ENCODE results near the gene FHIT.

The FHIT gene

DNA sequence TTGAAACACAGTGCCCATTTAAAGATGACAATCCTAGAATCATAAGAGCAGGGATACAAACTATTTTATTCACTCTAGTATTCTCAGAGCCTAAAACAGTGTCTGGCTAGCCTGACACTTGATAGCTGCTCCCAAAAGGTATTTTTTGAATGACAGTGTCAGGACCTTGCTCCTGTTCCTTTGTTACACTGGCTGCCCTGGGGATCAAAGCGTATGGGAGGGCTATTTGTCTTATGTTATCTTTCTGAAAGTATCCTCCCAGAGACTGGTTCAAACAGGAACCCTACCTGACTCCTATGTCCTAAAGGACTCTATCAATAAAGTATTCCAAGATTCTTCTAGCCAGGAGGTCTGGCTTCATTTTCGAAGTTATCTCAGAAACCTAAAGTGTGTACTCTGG, 621.4 kb downstream of the FHIT start:
- H3K27me3 ChIP-seq (ENCODE audit: control insufficient read depth in 1 of 2, insufficient read depth in 2 of 2, low read length in 2 of 2), result no peaks in the 10 kb centered on the region
- no peaks in the 10 kb centered on the region for H3K9me3 ChIP-seq (ENCODE audit: control insufficient read depth in 1 of 2, low read length in 2 of 2)
- H3K9ac ChIP-seq (ENCODE audit: low read depth in 1 of 2, low read length in 2 of 2), result no peak overlapping the region
- no peak overlapping the region for H3K4me3 ChIP-seq (ENCODE audit: low read depth in 1 of 2, low read length in 2 of 2)
- H3K27ac ChIP-seq (ENCODE audit: low read depth, low read length), result no peak overlapping the region
- no peaks in the 10 kb centered on the region for H3K4me1 ChIP-seq (ENCODE audit: control insufficient read depth in 1 of 2, insufficient read depth in 2 of 2, low read length in 2 of 2)
- H3K36me3 ChIP-seq (ENCODE audit: control insufficient read depth in 1 of 2, insufficient read depth in 2 of 2, low read length in 2 of 2), result no peaks in the 10 kb centered on the region

DNA sequence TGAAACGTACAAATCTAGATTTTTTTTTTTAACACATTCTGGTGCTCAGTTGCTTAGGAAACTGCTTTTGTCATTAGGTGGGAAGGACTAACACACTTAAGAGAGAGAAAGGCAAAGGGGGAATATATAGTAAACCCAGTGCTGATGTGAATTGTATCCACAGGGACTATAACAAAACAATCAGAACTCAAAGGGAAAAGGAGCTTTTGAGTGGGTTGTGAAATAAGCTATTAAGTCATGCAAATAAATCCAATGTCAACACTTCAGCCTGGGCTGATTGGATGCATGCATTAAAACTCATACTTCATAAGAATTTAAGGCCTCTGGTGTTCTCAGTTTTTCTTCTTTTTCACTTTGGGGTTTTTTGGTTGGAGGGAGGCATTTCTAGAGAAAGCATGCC, 628.9 kb downstream of the FHIT start:
- H3K27me3 ChIP-seq (ENCODE audit: control insufficient read depth in 1 of 2, insufficient read depth in 2 of 2, low read length in 2 of 2), result no peaks in the 10 kb centered on the region
- no peak overlapping the region for H3K27ac ChIP-seq (ENCODE audit: low read depth, low read length)
- H3K36me3 ChIP-seq (ENCODE audit: control insufficient read depth in 1 of 2, insufficient read depth in 2 of 2, low read length in 2 of 2), result no peaks in the 10 kb centered on the region
- H3K9me3 ChIP-seq (ENCODE audit: control insufficient read depth in 1 of 2, low read length in 2 of 2), result no peaks in the 10 kb centered on the region
- H3K4me3 ChIP-seq (ENCODE audit: low read depth in 1 of 2, low read length in 2 of 2), result no peak overlapping the region
- no peaks in the 10 kb centered on the region for H3K4me1 ChIP-seq (ENCODE audit: control insufficient read depth in 1 of 2, insufficient read depth in 2 of 2, low read length in 2 of 2)
- H3K9ac ChIP-seq (ENCODE audit: low read depth in 1 of 2, low read length in 2 of 2), result no peak overlapping the region

DNA sequence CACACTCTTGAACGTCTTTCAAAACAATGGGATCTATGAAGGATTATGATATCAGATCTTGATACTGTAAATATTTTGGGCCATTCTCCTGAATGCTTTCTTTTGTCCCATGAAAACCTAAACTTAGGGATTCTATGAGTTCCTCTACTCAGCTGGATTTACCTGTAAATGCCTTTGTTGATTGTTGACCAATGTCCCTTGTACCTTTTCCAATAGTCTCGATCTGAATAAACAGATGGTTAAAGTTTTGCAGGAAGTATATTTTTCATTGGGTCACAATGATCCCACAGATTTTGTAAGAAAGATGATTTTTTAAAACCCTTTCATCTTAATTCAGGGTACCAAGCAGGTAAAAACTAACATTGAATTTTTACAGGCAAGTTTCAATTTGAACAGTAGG, 634.1 kb downstream of the FHIT start:
- H3K27ac ChIP-seq (ENCODE audit: low read depth, low read length), result no peak overlapping the region
- H3K9ac ChIP-seq (ENCODE audit: low read depth in 1 of 2, low read length in 2 of 2), result no peak overlapping the region

DNA sequence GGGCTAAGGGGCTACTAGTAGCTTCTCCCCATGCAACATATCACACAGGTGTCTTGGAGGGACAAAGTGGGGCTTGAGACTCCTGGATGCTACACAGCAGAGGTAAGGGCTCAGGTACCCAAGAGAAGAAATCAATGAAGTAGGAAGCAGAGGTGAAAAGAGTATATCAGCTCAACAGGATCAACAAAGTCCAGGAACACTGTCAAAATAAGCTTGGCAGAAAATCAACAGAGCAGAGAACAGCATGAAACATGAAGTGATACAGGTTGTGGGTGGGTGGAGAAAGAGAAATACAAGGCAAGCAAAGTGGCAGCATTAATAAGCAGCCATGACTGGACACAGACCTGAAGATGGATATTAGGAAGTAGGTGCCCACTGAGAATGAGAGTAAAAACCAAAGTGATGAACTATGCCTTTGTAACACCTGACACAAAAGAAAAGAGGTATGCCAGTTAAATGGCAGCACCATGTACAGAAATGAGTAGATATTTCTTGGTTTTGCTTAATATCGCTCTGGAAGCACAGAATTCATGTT, 637.4 kb downstream of the FHIT start:
- Histone ChIP-seq H3K9ac (ENCODE audit: low read depth in 1 of 2, low read length in 2 of 2) (no peak overlapping the region), H3K36me3 (ENCODE audit: control insufficient read depth in 1 of 2, insufficient read depth in 2 of 2, low read length in 2 of 2) (no peaks in the 10 kb centered on the region), H3K4me3 (ENCODE audit: low read depth in 1 of 2, low read length in 2 of 2) (no peak overlapping the region), H3K4me1 (ENCODE audit: control insufficient read depth in 1 of 2, insufficient read depth in 2 of 2, low read length in 2 of 2) (no peaks in the 10 kb centered on the region), H3K27me3 (ENCODE audit: control insufficient read depth in 1 of 2, insufficient read depth in 2 of 2, low read length in 2 of 2) (no peaks in the 10 kb centered on the region), H3K27ac (ENCODE audit: low read depth, low read length) (no peak overlapping the region), H3K9me3 (ENCODE audit: control insufficient read depth in 1 of 2, low read length in 2 of 2) (no peaks in the 10 kb centered on the region)

More for the DNA sequence above, 634.1 kb downstream of the FHIT start:
- H3K27me3 ChIP-seq (ENCODE audit: control insufficient read depth in 1 of 2, insufficient read depth in 2 of 2, low read length in 2 of 2), result no peaks in the 10 kb centered on the region
- no peak overlapping the region for H3K4me3 ChIP-seq (ENCODE audit: low read depth in 1 of 2, low read length in 2 of 2)
- no peaks in the 10 kb centered on the region for H3K9me3 ChIP-seq (ENCODE audit: control insufficient read depth in 1 of 2, low read length in 2 of 2)
- no peaks in the 10 kb centered on the region for H3K36me3 ChIP-seq (ENCODE audit: control insufficient read depth in 1 of 2, insufficient read depth in 2 of 2, low read length in 2 of 2)
- H3K4me1 ChIP-seq (ENCODE audit: control insufficient read depth in 1 of 2, insufficient read depth in 2 of 2, low read length in 2 of 2), result no peaks in the 10 kb centered on the region

DNA sequence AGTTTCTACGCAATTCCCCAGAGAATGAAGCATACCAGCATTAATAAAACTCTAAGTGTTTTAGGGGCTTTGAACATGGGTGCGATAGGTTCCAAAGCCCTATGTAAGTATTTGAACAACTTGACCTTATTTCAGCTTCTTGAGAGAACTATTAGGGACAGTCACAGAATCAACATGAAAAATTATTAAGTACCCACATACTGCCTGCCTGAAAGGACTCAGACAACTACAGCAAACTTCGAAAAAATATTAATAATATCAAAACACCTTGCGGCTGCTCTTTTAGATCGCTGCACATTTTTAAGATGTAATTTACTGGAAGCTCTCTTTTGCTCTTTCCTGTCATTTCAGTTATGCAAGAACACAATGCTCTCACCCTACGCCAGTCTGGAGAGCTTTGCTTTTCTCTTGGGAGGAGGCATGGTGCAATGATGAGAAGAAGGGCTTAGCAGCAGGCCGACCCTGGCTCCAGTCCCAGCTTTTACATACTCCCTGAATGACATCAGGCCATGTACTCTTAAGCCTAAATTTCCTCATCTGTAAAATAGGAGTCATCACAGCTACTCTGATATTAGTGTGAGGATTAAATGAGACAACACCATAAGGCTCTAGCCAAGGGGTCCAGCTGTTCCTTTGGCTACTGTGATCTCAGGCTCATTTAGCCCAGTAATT, 640.7 kb downstream of the FHIT start:
- Histone ChIP-seq H3K9me3 (ENCODE audit: control insufficient read depth in 1 of 2, low read length in 2 of 2) (no peaks in the 10 kb centered on the region), H3K4me3 (ENCODE audit: low read depth in 1 of 2, low read length in 2 of 2) (no peak overlapping the region), H3K4me1 (ENCODE audit: control insufficient read depth in 1 of 2, insufficient read depth in 2 of 2, low read length in 2 of 2) (no peaks in the 10 kb centered on the region), H3K9ac (ENCODE audit: low read depth in 1 of 2, low read length in 2 of 2) (no peak overlapping the region), H3K27me3 (ENCODE audit: control insufficient read depth in 1 of 2, insufficient read depth in 2 of 2, low read length in 2 of 2) (no peaks in the 10 kb centered on the region), H3K36me3 (ENCODE audit: control insufficient read depth in 1 of 2, insufficient read depth in 2 of 2, low read length in 2 of 2) (no peaks in the 10 kb centered on the region), H3K27ac (ENCODE audit: low read depth, low read length) (no peak overlapping the region)

DNA sequence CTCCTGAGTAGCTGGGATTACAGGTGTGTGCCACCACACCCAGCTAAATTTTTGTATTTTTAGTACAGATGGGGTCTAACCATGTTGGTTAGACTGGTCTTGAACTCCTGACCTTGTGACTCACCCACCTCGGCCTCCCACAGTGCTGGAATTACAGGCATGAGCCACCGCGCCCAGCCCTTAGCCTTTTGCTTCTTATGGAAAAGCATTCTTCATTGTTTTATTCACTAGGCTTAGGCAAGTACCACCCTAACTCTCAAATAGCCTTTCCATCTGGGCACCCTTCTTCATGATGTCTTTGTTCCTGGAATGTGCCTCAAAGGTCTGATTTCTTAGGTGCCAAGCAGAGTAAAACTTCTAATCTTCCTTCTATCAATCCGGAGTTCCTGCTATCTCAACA, 641.8 kb downstream of the FHIT start:
- Histone ChIP-seq H3K9me3 (ENCODE audit: control insufficient read depth in 1 of 2, low read length in 2 of 2) (no peaks in the 10 kb centered on the region), H3K4me3 (ENCODE audit: low read depth in 1 of 2, low read length in 2 of 2) (no peak overlapping the region), H3K9ac (ENCODE audit: low read depth in 1 of 2, low read length in 2 of 2) (no peak overlapping the region), H3K4me1 (ENCODE audit: control insufficient read depth in 1 of 2, insufficient read depth in 2 of 2, low read length in 2 of 2) (no peaks in the 10 kb centered on the region), H3K36me3 (ENCODE audit: control insufficient read depth in 1 of 2, insufficient read depth in 2 of 2, low read length in 2 of 2) (no peaks in the 10 kb centered on the region), H3K27ac (ENCODE audit: low read depth, low read length) (no peak overlapping the region), H3K27me3 (ENCODE audit: control insufficient read depth in 1 of 2, insufficient read depth in 2 of 2, low read length in 2 of 2) (no peaks in the 10 kb centered on the region)

DNA sequence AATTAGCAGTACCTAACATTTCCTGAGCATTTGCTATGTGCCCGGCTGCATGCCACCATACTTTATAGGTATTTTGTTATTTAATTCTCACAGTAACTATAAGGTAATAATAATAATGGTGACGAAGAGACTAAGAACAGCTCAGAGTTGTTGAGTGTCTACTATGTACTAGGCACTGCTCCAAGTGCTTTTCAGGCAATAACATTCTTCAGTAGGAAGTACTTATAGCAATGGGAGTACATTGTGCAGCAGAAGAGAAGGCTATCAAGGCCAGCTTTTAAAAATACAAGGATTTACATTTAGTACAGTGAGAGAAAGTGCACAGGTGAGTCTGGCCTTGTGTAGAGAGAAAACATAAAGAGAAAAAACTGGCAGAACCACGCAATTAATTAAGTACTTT, 647.4 kb downstream of the FHIT start:
- Histone ChIP-seq H3K9ac (ENCODE audit: low read depth in 1 of 2, low read length in 2 of 2) (no peak overlapping the region), H3K27me3 (ENCODE audit: control insufficient read depth in 1 of 2, insufficient read depth in 2 of 2, low read length in 2 of 2) (no peaks in the 10 kb centered on the region), H3K4me1 (ENCODE audit: control insufficient read depth in 1 of 2, insufficient read depth in 2 of 2, low read length in 2 of 2) (no peaks in the 10 kb centered on the region), H3K9me3 (ENCODE audit: control insufficient read depth in 1 of 2, low read length in 2 of 2) (no peaks in the 10 kb centered on the region), H3K4me3 (ENCODE audit: low read depth in 1 of 2, low read length in 2 of 2) (no peak overlapping the region), H3K27ac (ENCODE audit: low read depth, low read length) (no peak overlapping the region), H3K36me3 (ENCODE audit: control insufficient read depth in 1 of 2, insufficient read depth in 2 of 2, low read length in 2 of 2) (no peaks in the 10 kb centered on the region)

DNA sequence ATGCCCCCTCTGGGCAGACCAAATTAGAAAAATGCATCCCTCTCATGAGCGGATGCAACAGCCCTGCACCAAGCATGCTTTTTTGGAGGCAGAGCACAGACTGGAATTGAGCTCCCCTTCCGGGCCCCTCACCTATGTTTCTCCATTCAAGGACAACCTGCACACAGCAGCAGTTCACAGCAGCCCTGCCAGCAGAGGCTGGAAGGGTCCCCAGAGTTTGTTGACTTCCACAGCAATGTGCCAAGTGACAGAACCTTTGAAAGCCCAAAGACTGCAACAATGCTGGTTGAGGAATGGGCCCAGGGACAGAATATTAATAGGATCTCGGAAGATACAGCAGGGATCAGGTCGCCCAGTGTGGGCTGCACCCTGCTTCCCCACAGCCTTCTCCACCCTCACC, 650.4 kb downstream of the FHIT start:
- Histone ChIP-seq H3K4me1 (ENCODE audit: control insufficient read depth in 1 of 2, insufficient read depth in 2 of 2, low read length in 2 of 2) (no peaks in the 10 kb centered on the region), H3K27me3 (ENCODE audit: control insufficient read depth in 1 of 2, insufficient read depth in 2 of 2, low read length in 2 of 2) (no peaks in the 10 kb centered on the region), H3K36me3 (ENCODE audit: control insufficient read depth in 1 of 2, insufficient read depth in 2 of 2, low read length in 2 of 2) (no peaks in the 10 kb centered on the region), H3K4me3 (ENCODE audit: low read depth in 1 of 2, low read length in 2 of 2) (no peak overlapping the region), H3K9me3 (ENCODE audit: control insufficient read depth in 1 of 2, low read length in 2 of 2) (no peaks in the 10 kb centered on the region), H3K9ac (ENCODE audit: low read depth in 1 of 2, low read length in 2 of 2) (no peak overlapping the region), H3K27ac (ENCODE audit: low read depth, low read length) (no peak overlapping the region)

DNA sequence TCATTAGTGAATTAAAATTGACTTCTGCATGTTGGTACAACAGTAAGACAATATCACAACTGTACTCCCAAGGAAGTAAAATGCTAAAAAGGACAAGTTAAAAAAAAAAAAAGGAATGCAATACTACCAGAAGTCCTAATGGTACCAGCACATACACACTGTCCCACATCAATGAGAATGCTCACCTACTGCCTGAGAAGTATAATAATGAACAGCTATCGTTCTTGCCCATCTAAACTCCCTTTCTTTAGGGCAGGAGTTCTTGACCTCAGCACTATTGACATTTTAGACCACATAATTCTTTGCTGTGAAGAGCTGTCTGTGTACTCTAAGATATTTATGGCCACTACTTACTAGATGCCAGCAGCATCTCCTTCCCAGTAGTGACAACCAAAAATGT, 651.7 kb downstream of the FHIT start:
- no peak overlapping the region for H3K27ac ChIP-seq (ENCODE audit: low read depth, low read length)
- H3K36me3 ChIP-seq (ENCODE audit: control insufficient read depth in 1 of 2, insufficient read depth in 2 of 2, low read length in 2 of 2), result no peaks in the 10 kb centered on the region
- H3K4me3 ChIP-seq (ENCODE audit: low read depth in 1 of 2, low read length in 2 of 2), result no peak overlapping the region
- no peaks in the 10 kb centered on the region for H3K4me1 ChIP-seq (ENCODE audit: control insufficient read depth in 1 of 2, insufficient read depth in 2 of 2, low read length in 2 of 2)
- H3K9ac ChIP-seq (ENCODE audit: low read depth in 1 of 2, low read length in 2 of 2), result no peak overlapping the region
- H3K27me3 ChIP-seq (ENCODE audit: control insufficient read depth in 1 of 2, insufficient read depth in 2 of 2, low read length in 2 of 2), result no peaks in the 10 kb centered on the region
- no peaks in the 10 kb centered on the region for H3K9me3 ChIP-seq (ENCODE audit: control insufficient read depth in 1 of 2, low read length in 2 of 2)

DNA sequence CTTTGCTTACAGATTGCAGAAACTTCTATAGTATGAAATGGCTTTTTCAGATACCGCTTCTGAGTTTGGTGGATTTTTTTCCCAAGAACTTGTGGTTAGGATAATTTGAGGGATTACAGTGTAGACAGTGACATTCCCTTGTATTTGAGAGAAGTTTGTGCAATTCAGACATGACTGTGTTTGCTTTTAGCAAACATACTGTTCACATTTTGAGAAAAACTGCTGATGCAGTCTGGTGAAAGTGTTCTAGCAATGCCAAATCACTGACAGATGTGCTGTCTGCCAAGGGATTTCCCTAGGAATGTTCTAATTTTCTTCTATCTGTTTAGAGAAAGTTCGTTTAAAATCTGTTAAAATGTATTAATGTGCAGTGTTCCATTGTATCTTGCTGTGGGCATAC, 652.6 kb downstream of the FHIT start:
- Histone ChIP-seq H3K4me3 (ENCODE audit: low read depth in 1 of 2, low read length in 2 of 2) (no peak overlapping the region), H3K36me3 (ENCODE audit: control insufficient read depth in 1 of 2, insufficient read depth in 2 of 2, low read length in 2 of 2) (no peaks in the 10 kb centered on the region), H3K27me3 (ENCODE audit: control insufficient read depth in 1 of 2, insufficient read depth in 2 of 2, low read length in 2 of 2) (no peaks in the 10 kb centered on the region), H3K9ac (ENCODE audit: low read depth in 1 of 2, low read length in 2 of 2) (no peak overlapping the region), H3K27ac (ENCODE audit: low read depth, low read length) (no peak overlapping the region), H3K4me1 (ENCODE audit: control insufficient read depth in 1 of 2, insufficient read depth in 2 of 2, low read length in 2 of 2) (no peaks in the 10 kb centered on the region), H3K9me3 (ENCODE audit: control insufficient read depth in 1 of 2, low read length in 2 of 2) (no peaks in the 10 kb centered on the region)

Data from duodenal mucosa (tissue), 2 donors.